HCT116 (cell line): ENCODE results near the gene SIN3A. TPM values are rescaled to one million over a fixed set of nuclear protein-coding genes. Genes with fewer than 3 reads are reported as not detected.

ENCODE experiments used
- ATAC-seq: fragments of 200-7000 bp; cut with Tn5 transposase; 2 replicates; pipeline ENCODE4 v1.9.1; 2020; ENCODE audit warnings: mild to moderate bottlenecking, moderate library complexity
- BruUV-seq: library from RNA; stranded (reverse); fragments of 400-500 nt; replicated peaks from 2 replicates; lab custom pipeline; 2021; lab: Mats Ljungman, UMichigan
- CTCF ChIA-PET: fragments of 300-600 bp; sonication (Branson Sonifier 250); formaldehyde crosslinking; loops from one replicate; lab custom pipeline; 2021; ENCODE audit warnings: antibody characterized with exemption; lab: Charles Lee
- POLR2A ChIA-PET: fragments of 300-600, 350-600 bp; sonication (Branson Sonifier 250); formaldehyde crosslinking; loops from one replicate; lab custom pipeline; 2021; ENCODE audit warnings: antibody characterized with exemption; lab: Charles Lee
- RAD21 ChIA-PET, 2 experiments: fragments of 300-600 bp; sonication (Branson Sonifier 250); formaldehyde crosslinking; loops; one replicate each; lab custom pipeline; 2023; ENCODE audit warnings: low total read pairs in 2 of 2; ENCODE audit not compliant: uncharacterized antibody in 2 of 2, unreplicated experiment in 2 of 2, low non-redundant PET in 1 of 2; lab: Charles Lee
- DNase-seq: peaks from one replicate; pipeline ENCODE4 v3.0.0-alpha.2; 2010; ENCODE audit warnings: low read depth, low spot score
- H2AFZ ChIP-seq: fragments of 200-600 bp; shearing (Covaris generic), sonication (generic); 2 replicates; pipeline ENCODE4 v1.6.1; 2017; ENCODE audit warnings: low read depth, mixed run types, mixed read lengths, antibody characterized with exemption, low read length; ENCODE audit not compliant: poor library complexity, severe bottlenecking
- H3K27ac ChIP-seq: 2 replicates; pipeline ENCODE4 v1.5.1; 2012; ENCODE audit warnings: low read depth, low read length
- H3K27me3 ChIP-seq: fragments of 200-600 bp; sonication (generic); 2 replicates; pipeline ENCODE4 v1.6.1; 2016; ENCODE audit warnings: mixed run types, low read length, mixed read lengths; ENCODE audit not compliant: insufficient read depth
- H3K36me3 ChIP-seq, 2 experiments: fragments of 200-500 bp in 1 of 2; fragments of 200-600 bp in 1 of 2; sonication (Bioruptor generic) in 1 of 2; sonication (generic) in 1 of 2; 2 replicates each; pipeline versions ENCODE4 v1.5.1 to v1.6.1; 2014 to 2016; ENCODE audit warnings: low read length in 2 of 2, inconsistent platforms in 1 of 2, mixed read lengths in 1 of 2, mixed run types in 1 of 2; ENCODE audit not compliant: insufficient read depth in 2 of 2, control insufficient read depth in 1 of 2
- H3K4me1 ChIP-seq, 2 experiments: fragments of 200-600 bp in 1 of 2; sonication (generic) in 1 of 2; 2 replicates each; pipeline versions ENCODE4 v1.5.1 to v1.6.1; 2012 to 2017; ENCODE audit warnings: low read length in 2 of 2, inconsistent platforms in 1 of 2, mild to moderate bottlenecking in 1 of 2, mixed read lengths in 1 of 2, mixed run types in 1 of 2, moderate library complexity in 1 of 2; ENCODE audit not compliant: insufficient read depth in 2 of 2, control insufficient read depth in 1 of 2
- H3K4me2 ChIP-seq: fragments of 200-600 bp; sonication (generic); 2 replicates; pipeline ENCODE4 v1.6.1; 2017; ENCODE audit warnings: mixed run types, low read length, mixed read lengths
- H3K4me3 ChIP-seq, 2 experiments: fragments of 200-600 bp in 1 of 2; sonication (generic) in 1 of 2; replicated peaks in 1 of 2; 2 replicates each; pipeline ENCODE4 v1.5.1; 2011 to 2016; ENCODE audit warnings: low read length in 2 of 2, control low read depth in 1 of 2, low read depth in 1 of 2, mild to moderate bottlenecking in 1 of 2, mixed read lengths in 1 of 2, mixed run types in 1 of 2
- H3K79me2 ChIP-seq: fragments of 200-600 bp; sonication (generic); 2 replicates; pipeline ENCODE4 v1.6.1; 2017; ENCODE audit warnings: mild to moderate bottlenecking, mixed run types, low read length, moderate library complexity, mixed read lengths; ENCODE audit not compliant: insufficient read depth
- H3K9ac ChIP-seq: fragments of 200-600 bp; sonication (generic); 2 replicates; pipeline ENCODE4 v1.6.1; 2016; ENCODE audit warnings: low read length, mixed read lengths
- H3K9me2 ChIP-seq: fragments of 200-600 bp; sonication (generic), shearing (Covaris generic); 2 replicates; pipeline ENCODE4 v1.6.1; 2017; ENCODE audit warnings: mixed run types, mild to moderate bottlenecking, moderate library complexity; ENCODE audit not compliant: insufficient read depth
- H3K9me3 ChIP-seq, 2 experiments: fragments of 200-500 bp in 1 of 2; fragments of 200-600 bp in 1 of 2; sonication (Bioruptor generic) in 1 of 2; sonication (generic) in 1 of 2; 2 replicates each; pipeline ENCODE4 v1.6.1; 2014 to 2017; ENCODE audit warnings: low read length in 2 of 2, mixed read lengths in 2 of 2, inconsistent platforms in 1 of 2, low read depth in 1 of 2, mild to moderate bottlenecking in 1 of 2, mixed run types in 1 of 2, moderate library complexity in 1 of 2; ENCODE audit not compliant: control insufficient read depth in 1 of 2, insufficient read depth in 1 of 2
- H4K20me1 ChIP-seq: fragments of 200-600 bp; sonication (generic), shearing (Covaris generic); 2 replicates; pipeline ENCODE4 v1.6.1; 2017; ENCODE audit warnings: mixed run types, mild to moderate bottlenecking, moderate library complexity; ENCODE audit not compliant: insufficient read depth
- EGR1 ChIP-seq: IDR thresholded peaks from 2 replicates; pipeline ENCODE4 v1.6.1; 2012; ENCODE audit warnings: low read depth
- FOSL1 ChIP-seq: IDR thresholded peaks from 2 replicates; pipeline ENCODE4 v1.6.1; 2012; ENCODE audit warnings: low read depth
- SIN3A ChIP-seq: IDR thresholded peaks from 2 replicates; pipeline ENCODE4 v1.6.1; 2012; ENCODE audit warnings: low read depth
- SP1 ChIP-seq: IDR thresholded peaks from 2 replicates; pipeline ENCODE4 v1.6.1; 2012; ENCODE audit warnings: low read depth
- TCF7L2 ChIP-seq: IDR thresholded peaks from 2 replicates; pipeline ENCODE4 v1.7.0; 2011; ENCODE audit warnings: borderline replicate concordance, inconsistent platforms; ENCODE audit not compliant: insufficient read depth, insufficient read length; ENCODE audit errors: extremely low read depth
- ZFX ChIP-seq: fragments of 450-650 bp; IDR thresholded peaks from 2 replicates; pipeline ENCODE4 v1.6.1; 2017
- ZNF274 ChIP-seq: fragments of 200-500 bp; sonication (Bioruptor generic); IDR thresholded peaks from 2 replicates; pipeline ENCODE4 v1.6.1; 2014; ENCODE audit warnings: mild to moderate bottlenecking, low read depth, low read length, inconsistent platforms
- intact Hi-C: fragments of 100-400 bp; cut with micrococcal nuclease; formaldehyde crosslinking; loops from 2 replicates; pipeline ENCODE4 v1.10.0; 2022
- total RNA-seq: library from RNA; stranded (reverse); gene quantifications from one replicate; pipeline ENCODE4 v1.2.1, GENCODE V29; 2021; ENCODE audit not compliant: unreplicated experiment
- TF ChIP-seq, protein P1 (sequence below), 3 experiments: fragments of 200-600 bp in 1 of 3; sonication (generic) in 1 of 3; IDR thresholded peaks in 2 of 3; conservative IDR thresholded peaks in 1 of 3; 2 replicates each; pipeline ENCODE4 v1.5.1; 2012 to 2017; ENCODE audit warnings: low read depth in 2 of 3, low read length in 2 of 3, antibody characterized with exemption in 1 of 3, borderline replicate concordance in 1 of 3, control low read depth in 1 of 3, mild to moderate bottlenecking in 1 of 3, mixed read lengths in 1 of 3, mixed run types in 1 of 3, moderate library complexity in 1 of 3; ENCODE audit not compliant: insufficient read depth in 1 of 3

The SIN3A gene
- total RNA-seq, 1 experiment from 2014 or later, result 70.1 TPM

- no peak overlapping the region for H2AFZ ChIP-seq
- TF ChIP-seq SIN3A (no peak), ZNF274 (no peak), FOSL1 (no peak), TCF7L2 (no peak), EGR1 (no peak), ZFX (no peak), SP1 (no peak)
- TF ChIP-seq, protein P1, sequence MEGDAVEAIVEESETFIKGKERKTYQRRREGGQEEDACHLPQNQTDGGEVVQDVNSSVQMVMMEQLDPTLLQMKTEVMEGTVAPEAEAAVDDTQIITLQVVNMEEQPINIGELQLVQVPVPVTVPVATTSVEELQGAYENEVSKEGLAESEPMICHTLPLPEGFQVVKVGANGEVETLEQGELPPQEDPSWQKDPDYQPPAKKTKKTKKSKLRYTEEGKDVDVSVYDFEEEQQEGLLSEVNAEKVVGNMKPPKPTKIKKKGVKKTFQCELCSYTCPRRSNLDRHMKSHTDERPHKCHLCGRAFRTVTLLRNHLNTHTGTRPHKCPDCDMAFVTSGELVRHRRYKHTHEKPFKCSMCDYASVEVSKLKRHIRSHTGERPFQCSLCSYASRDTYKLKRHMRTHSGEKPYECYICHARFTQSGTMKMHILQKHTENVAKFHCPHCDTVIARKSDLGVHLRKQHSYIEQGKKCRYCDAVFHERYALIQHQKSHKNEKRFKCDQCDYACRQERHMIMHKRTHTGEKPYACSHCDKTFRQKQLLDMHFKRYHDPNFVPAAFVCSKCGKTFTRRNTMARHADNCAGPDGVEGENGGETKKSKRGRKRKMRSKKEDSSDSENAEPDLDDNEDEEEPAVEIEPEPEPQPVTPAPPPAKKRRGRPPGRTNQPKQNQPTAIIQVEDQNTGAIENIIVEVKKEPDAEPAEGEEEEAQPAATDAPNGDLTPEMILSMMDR (IDR thresholded peaks at IDR 0.05 in 2 of 3, conservative IDR thresholded peaks at IDR 0.05 in 1 of 3; ENCODE audit: borderline replicate concordance in 1 of 3, insufficient read depth in 1 of 3, low read depth in 2 of 3, low read length in 2 of 3), result no peak; a peak in 1 of 6 replicates
- TF ChIP-seq, all 23 proteins: peak for 0
- CTCF ChIA-PET, result no interaction called here
- no peak overlapping the region for H3K27ac ChIP-seq
- H3K79me2 ChIP-seq, result peaks cover 4% of the 10 kb centered on the region; the same call in 1 of the 2 replicates
- H3K4me1 ChIP-seq, result peaks cover 5 to 9% of the 10 kb centered on the region in 2 experiments
- DNase-seq (no peak), ATAC-seq (peak; percentile 29)
- BruUV-seq, result no TSS peak
- H4K20me1 ChIP-seq, result no peaks in the 10 kb centered on the region
- H3K9me2 ChIP-seq, result no peaks in the 10 kb centered on the region
- H3K9me3 ChIP-seq, result no peaks in the 10 kb centered on the region
- H3K9ac ChIP-seq, result no peak overlapping the region
- no peaks in the 10 kb centered on the region for H3K27me3 ChIP-seq
- no peak overlapping the region for H3K4me2 ChIP-seq
- RAD21 ChIA-PET, result no interaction called here
- peaks cover 4 to 20% of the 10 kb centered on the region in 2 experiments; a peak in 2 of 4 replicates for H3K36me3 ChIP-seq
- POLR2A ChIA-PET, result no interaction called here
- intact Hi-C loops, result no loop called here
- no peak overlapping the region for H3K4me3 ChIP-seq
These were observed 88.7 kb downstream of the SIN3A start for GRCh38 chr15:75362642-75363249.
